PFSK-1 (cell line): ENCODE measurements around the gene HEPACAM.

ENCODE experiments used
- SIN3A ChIP-seq: IDR thresholded peaks from 2 replicates; pipeline ENCODE4 v1.6.1; 2012; ENCODE audit warnings: mild to moderate bottlenecking, low read length, moderate library complexity, borderline replicate concordance; ENCODE audit not compliant: insufficient read depth
- TAF1 ChIP-seq: IDR thresholded peaks from 2 replicates; pipeline ENCODE4 v1.6.1; 2012; ENCODE audit warnings: low read length, control low read depth, borderline replicate concordance; ENCODE audit not compliant: insufficient read depth
- TF ChIP-seq, protein P1 (sequence below), 2 experiments: IDR thresholded peaks; 2 replicates each; pipeline versions ENCODE4 v1.6.1 to v1.8.0; 2011 to 2012; ENCODE audit warnings: low read depth in 2 of 2, low read length in 2 of 2, control low read depth in 1 of 2, inconsistent platforms in 1 of 2, mild to moderate bottlenecking in 1 of 2, moderate library complexity in 1 of 2; ENCODE audit not compliant: insufficient read depth in 1 of 2

DNA sequence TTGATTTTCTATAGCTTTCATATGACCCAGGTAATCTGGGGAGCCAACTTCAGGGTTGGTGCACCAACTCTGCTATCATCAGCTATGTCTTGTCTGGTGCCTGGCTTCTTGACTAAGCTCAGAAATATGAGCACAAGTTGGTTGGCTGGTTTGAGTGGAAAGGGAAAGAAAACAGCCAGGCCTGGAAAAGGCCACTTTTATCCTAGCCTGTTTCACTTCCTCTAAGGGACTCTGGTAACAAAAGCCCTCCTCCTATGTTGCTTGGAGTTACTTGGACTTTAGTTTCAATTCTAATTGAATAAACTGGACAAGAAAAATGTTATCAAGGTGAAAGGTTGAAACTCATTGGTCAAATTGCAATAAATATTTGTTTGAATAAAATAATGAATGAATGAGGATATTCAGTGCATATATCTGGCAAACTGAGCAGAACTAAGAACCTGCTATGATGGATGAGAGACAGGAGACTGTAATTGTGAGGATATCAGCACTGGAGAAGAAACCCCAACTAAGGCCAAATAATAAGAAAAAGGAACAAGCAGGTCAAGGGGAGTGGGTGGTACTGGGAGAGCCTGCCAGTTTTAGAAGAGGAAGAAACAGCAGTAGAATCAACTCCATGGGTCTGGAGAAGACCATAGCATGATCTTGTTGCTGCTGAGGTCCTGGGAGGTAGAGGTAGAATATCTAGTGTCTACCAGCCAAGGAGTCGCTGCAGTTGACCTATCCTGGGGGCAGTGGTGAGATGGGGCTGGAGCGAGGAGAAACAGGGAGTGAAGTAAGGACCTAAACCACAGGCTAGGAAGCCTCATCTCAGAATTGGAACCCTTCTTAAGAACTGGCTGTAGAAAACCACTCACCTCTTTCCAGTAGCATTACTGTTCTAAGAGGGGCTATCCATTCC is 46.4 kb downstream of the HEPACAM start:
- TF ChIP-seq TAF1, result no peak
- TF ChIP-seq, protein P1, sequence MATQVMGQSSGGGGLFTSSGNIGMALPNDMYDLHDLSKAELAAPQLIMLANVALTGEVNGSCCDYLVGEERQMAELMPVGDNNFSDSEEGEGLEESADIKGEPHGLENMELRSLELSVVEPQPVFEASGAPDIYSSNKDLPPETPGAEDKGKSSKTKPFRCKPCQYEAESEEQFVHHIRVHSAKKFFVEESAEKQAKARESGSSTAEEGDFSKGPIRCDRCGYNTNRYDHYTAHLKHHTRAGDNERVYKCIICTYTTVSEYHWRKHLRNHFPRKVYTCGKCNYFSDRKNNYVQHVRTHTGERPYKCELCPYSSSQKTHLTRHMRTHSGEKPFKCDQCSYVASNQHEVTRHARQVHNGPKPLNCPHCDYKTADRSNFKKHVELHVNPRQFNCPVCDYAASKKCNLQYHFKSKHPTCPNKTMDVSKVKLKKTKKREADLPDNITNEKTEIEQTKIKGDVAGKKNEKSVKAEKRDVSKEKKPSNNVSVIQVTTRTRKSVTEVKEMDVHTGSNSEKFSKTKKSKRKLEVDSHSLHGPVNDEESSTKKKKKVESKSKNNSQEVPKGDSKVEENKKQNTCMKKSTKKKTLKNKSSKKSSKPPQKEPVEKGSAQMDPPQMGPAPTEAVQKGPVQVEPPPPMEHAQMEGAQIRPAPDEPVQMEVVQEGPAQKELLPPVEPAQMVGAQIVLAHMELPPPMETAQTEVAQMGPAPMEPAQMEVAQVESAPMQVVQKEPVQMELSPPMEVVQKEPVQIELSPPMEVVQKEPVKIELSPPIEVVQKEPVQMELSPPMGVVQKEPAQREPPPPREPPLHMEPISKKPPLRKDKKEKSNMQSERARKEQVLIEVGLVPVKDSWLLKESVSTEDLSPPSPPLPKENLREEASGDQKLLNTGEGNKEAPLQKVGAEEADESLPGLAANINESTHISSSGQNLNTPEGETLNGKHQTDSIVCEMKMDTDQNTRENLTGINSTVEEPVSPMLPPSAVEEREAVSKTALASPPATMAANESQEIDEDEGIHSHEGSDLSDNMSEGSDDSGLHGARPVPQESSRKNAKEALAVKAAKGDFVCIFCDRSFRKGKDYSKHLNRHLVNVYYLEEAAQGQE (IDR thresholded peaks at IDR 0.05; ENCODE audit: insufficient read depth in 1 of 2, low read depth in 2 of 2, low read length in 2 of 2), result no peak
- no peak for TF ChIP-seq SIN3A
